ENCODE data around the gene WDR88.

- TF ChIP-seq, protein P1, sequence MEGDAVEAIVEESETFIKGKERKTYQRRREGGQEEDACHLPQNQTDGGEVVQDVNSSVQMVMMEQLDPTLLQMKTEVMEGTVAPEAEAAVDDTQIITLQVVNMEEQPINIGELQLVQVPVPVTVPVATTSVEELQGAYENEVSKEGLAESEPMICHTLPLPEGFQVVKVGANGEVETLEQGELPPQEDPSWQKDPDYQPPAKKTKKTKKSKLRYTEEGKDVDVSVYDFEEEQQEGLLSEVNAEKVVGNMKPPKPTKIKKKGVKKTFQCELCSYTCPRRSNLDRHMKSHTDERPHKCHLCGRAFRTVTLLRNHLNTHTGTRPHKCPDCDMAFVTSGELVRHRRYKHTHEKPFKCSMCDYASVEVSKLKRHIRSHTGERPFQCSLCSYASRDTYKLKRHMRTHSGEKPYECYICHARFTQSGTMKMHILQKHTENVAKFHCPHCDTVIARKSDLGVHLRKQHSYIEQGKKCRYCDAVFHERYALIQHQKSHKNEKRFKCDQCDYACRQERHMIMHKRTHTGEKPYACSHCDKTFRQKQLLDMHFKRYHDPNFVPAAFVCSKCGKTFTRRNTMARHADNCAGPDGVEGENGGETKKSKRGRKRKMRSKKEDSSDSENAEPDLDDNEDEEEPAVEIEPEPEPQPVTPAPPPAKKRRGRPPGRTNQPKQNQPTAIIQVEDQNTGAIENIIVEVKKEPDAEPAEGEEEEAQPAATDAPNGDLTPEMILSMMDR (IDR thresholded peaks at IDR 0.05): no peak
- TF ChIP-seq ZFX (IDR thresholded peaks at IDR 0.05; ENCODE audit: borderline replicate concordance): no peak
Observed at GRCh38 chr19:33096005-33096404, 35.9 kb upstream of the WDR88 start.

Data from 22Rv1 (cell line).